Adrenal gland (tissue), 12 donors: ENCODE results near the gene PTPRN2. TPM values are rescaled to one million over a fixed set of nuclear protein-coding genes. Genes with fewer than 3 reads are reported as not detected.

Experiments used
- DNase-seq, 7 donors: peaks; one replicate each; pipeline ENCODE4 v3.0.0-alpha.2; 2019 to 2020
- H3K27ac ChIP-seq, 5 donors: fragments of 200-600 bp; sonication (generic) in 4 of 5; 1 replicate in 3 of 5; 2 replicates in 2 of 5; pipeline versions ENCODE4 v1.5.1 to v1.8.0; 2016 to 2020; ENCODE audit warnings: mild to moderate bottlenecking in 1 of 5
- H3K27me3 ChIP-seq: fragments of 200-600 bp; 2 replicates; pipeline ENCODE4 v1.8.0; 2021
- H3K36me3 ChIP-seq, 2 donors: fragments of 200-600 bp; replicated peaks in 1 of 2; 1 replicate in 1 of 2; 2 replicates in 1 of 2; pipeline versions ENCODE4 v1.5.1 to v1.8.0; 2018 to 2022
- H3K4me1 ChIP-seq, 2 donors: fragments of 200-600 bp; replicated peaks in 1 of 2; 1 replicate in 1 of 2; 2 replicates in 1 of 2; pipeline versions ENCODE4 v1.5.1 to v1.8.0; 2018 to 2021
- H3K4me3 ChIP-seq, 4 donors: fragments of 200-600 bp; sonication (generic) in 3 of 4; one replicate each; pipeline ENCODE4 v1.5.1; 2016 to 2018
- H3K9me3 ChIP-seq, 3 donors: fragments of 200-600 bp; sonication (generic) in 1 of 3; replicated peaks in 1 of 3; 1 replicate in 2 of 3; 2 replicates in 1 of 3; pipeline versions ENCODE4 v1.5.1 to v1.8.0; 2016 to 2021
- POLR2A ChIP-seq, 2 donors: fragments of 450-650 bp; IDR thresholded peaks; one replicate each; pipeline ENCODE4 v1.6.1; 2017; ENCODE audit warnings: antibody characterized with exemption in 2 of 2, mild to moderate bottlenecking in 2 of 2, moderate library complexity in 1 of 2
- WGBS, 4 donors: extraction: QIAGEN DNeasy Blood & Tissue Kit in 2 of 4; methylation state at CpG; one replicate each; pipeline versions ENCODE4 v1.1.5 to v1.1.7; 2013 to 2017; 5-methylcytosine and 5-hydroxymethylcytosine counted together
- intact Hi-C, 2 donors: fragments of 100-400 bp; cut with DNase I; formaldehyde crosslinking; loops; one replicate each; pipeline versions ENCODE4 v1.14.1 to v1.15.0; 2022 to 2023
- polyA plus RNA-seq, 3 donors: library from polyadenylated mRNA; stranded (reverse); fragments of 200-250 nt in 2 of 3; fragments of 350-450 nt in 1 of 3; fragmentation: Illumina TruSeq in 1 of 3; extraction: RNeasy Lipid Tissue Mini Kit (QIAGEN cat#74804) in 1 of 3; gene quantifications; one replicate each; pipeline ENCODE4 v1.2.3, GENCODE V29; 2013 to 2014
- total RNA-seq, 9 donors: library from RNA; depleted of rRNA in 4 of 9; stranded (reverse); fragments of >200 nt in 4 of 9; fragments of 120-200 nt in 1 of 9; fragmentation: NEBNext Ultra II Directional in 1 of 9; extraction: Animal tissue kit (Norgen Biotek cat#: 25700) in 1 of 9; gene quantifications; one replicate each; pipeline versions ENCODE4 v1.1.0 to v1.2.4, GENCODE V29; 2013 to 2023
- TF ChIP-seq, protein P1 (sequence below), 6 experiments: fragments of 450-650 bp in 4 of 6; fragments of 200-600 bp in 2 of 6; sonication (generic) in 1 of 6; IDR thresholded peaks; 1 replicate in 5 of 6; 2 replicates in 1 of 6; pipeline versions ENCODE4 v1.5.1 to v1.8.0; 2016 to 2021; ENCODE audit warnings: antibody characterized with exemption in 6 of 6, mild to moderate bottlenecking in 2 of 6, moderate library complexity in 1 of 6
- donor health status: healthy with polysubstance abuse.
- donor health status: Bipolar disorder and iron deficiency.
- donor health status: DM: yes; HTN: yes; CAD: no.
- donor health status: DM: no; HTN: no; CAD: no.
- donor health status: DM: no; HTN: no; CAD: no.
- donor health status: DM: yes; HTN: yes; CAD: no.

PTPRN2 gene
- total and polyA plus RNA-seq, 12 donors = 2.2 to 16.2 (median 3.4) TPM

DNA sequence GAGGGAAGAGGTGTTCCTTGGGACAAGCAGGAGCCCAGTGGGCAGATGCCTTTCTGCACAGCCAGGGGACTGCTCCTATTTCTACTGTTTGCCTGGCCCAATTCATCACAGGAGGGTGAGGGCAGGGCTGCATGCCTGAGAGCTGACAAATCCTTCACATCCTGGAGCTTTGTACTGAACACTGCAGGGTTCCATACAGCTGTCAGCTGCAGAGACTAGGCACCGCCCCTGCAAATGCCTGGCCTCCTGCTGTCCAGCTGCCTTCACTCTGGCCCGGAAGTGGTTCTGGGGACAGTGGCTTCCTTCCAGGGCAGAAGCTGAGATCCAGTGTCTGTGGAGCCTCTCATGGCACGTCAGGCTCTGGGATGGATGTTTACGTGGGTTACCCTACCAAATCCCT, 780.1 kb downstream of the PTPRN2 start:
- no peak for DNase-seq
- Histone ChIP-seq H3K4me3 (no peak overlapping the region), H3K36me3 (no peaks in the 10 kb centered on the region), H3K4me1 (no peaks in the 10 kb centered on the region), H3K27me3 (no peaks in the 10 kb centered on the region), H3K27ac (no peak overlapping the region), H3K9me3 (no peaks in the 10 kb centered on the region)
- 68 to 83% (median 76%) methylated on average over 3 to 4 of the region's 4 CpGs; no CpG with 5 or more reads in 1 of the 4 donors for WGBS, 4 donors
- intact Hi-C loops = no loop called here
- TF ChIP-seq, protein P1, sequence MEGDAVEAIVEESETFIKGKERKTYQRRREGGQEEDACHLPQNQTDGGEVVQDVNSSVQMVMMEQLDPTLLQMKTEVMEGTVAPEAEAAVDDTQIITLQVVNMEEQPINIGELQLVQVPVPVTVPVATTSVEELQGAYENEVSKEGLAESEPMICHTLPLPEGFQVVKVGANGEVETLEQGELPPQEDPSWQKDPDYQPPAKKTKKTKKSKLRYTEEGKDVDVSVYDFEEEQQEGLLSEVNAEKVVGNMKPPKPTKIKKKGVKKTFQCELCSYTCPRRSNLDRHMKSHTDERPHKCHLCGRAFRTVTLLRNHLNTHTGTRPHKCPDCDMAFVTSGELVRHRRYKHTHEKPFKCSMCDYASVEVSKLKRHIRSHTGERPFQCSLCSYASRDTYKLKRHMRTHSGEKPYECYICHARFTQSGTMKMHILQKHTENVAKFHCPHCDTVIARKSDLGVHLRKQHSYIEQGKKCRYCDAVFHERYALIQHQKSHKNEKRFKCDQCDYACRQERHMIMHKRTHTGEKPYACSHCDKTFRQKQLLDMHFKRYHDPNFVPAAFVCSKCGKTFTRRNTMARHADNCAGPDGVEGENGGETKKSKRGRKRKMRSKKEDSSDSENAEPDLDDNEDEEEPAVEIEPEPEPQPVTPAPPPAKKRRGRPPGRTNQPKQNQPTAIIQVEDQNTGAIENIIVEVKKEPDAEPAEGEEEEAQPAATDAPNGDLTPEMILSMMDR (IDR thresholded peaks at IDR 0.05) = no peak
- TF ChIP-seq POLR2A (IDR thresholded peaks at IDR 0.05) = no peak

- Histone ChIP-seq H3K9me3 (no peaks in the 10 kb centered on the region), H3K36me3 (no peaks in the 10 kb centered on the region), H3K4me3 (no peak overlapping the region), H3K27ac (no peak overlapping the region), H3K4me1 (no peaks in the 10 kb centered on the region), H3K27me3 (no peaks in the 10 kb centered on the region)
- TF ChIP-seq POLR2A (IDR thresholded peaks at IDR 0.05) = no peak
- TF ChIP-seq, protein P1 (IDR thresholded peaks at IDR 0.05) = no peak
- 67 to 81% (median 70%) methylated on average over 3 to 4 of the region's 4 CpGs for WGBS, 4 donors
- no peak for DNase-seq
- intact Hi-C loops = no loop called here
These were observed 780.9 kb downstream of the PTPRN2 start for GRCh38 chr7:157806711-157807110.

- intact Hi-C loops = no loop called here
- Histone ChIP-seq H3K27me3 (no peaks in the 10 kb centered on the region), H3K4me1 (no peaks in the 10 kb centered on the region), H3K27ac (no peak overlapping the region), H3K36me3 (no peaks in the 10 kb centered on the region), H3K9me3 (no peaks in the 10 kb centered on the region), H3K4me3 (no peak overlapping the region)
- no peak for TF ChIP-seq POLR2A (IDR thresholded peaks at IDR 0.05)
- TF ChIP-seq, protein P1 (IDR thresholded peaks at IDR 0.05) = no peak
- 67 to 87% (median 81%) methylated on average over 5 to 6 of the region's 6 CpGs for WGBS, 4 donors
- DNase-seq = no peak
These were observed 781.9 kb downstream of the PTPRN2 start for GRCh38 chr7:157805713-157806112.

- no peaks in the 10 kb centered on the region for H3K27me3 ChIP-seq
- H3K36me3 ChIP-seq = no peaks in the 10 kb centered on the region
- no peak overlapping the region for H3K27ac ChIP-seq
- 92 to 97% (median 94%) methylated on average over 5 of the region's 5 CpGs for WGBS, 4 donors
- DNase-seq = no peak
- no peaks in the 10 kb centered on the region for H3K9me3 ChIP-seq
- intact Hi-C loops = no loop called here
- no peaks in the 10 kb centered on the region for H3K4me1 ChIP-seq
- TF ChIP-seq, protein P1 (IDR thresholded peaks at IDR 0.05) = no peak
- no peak for TF ChIP-seq POLR2A (IDR thresholded peaks at IDR 0.05)
- H3K4me3 ChIP-seq = no peak overlapping the region
These were observed 783.7 kb downstream of the PTPRN2 start for GRCh38 chr7:157803906-157804305.
